GM12891 (cell line): ENCODE results near the gene ZC3H18.

Experiments used
- POLR2A ChIP-seq: IDR thresholded peaks from 2 replicates; pipeline ENCODE4 v1.6.1; 2011; ENCODE audit warnings: low read depth, low read length, control low read depth
- POLR2AphosphoS5 ChIP-seq: IDR thresholded peaks from 2 replicates; pipeline ENCODE4 v1.6.1; 2011; ENCODE audit warnings: low read depth, low read length, control low read depth
- SPI1 ChIP-seq: IDR thresholded peaks from 2 replicates; pipeline ENCODE4 v1.6.1; 2011; ENCODE audit warnings: low read depth, low read length, control low read depth

- TF ChIP-seq POLR2A: no peak
- TF ChIP-seq POLR2AphosphoS5: no peak
- no peak for TF ChIP-seq SPI1
Observed at GRCh38 chr16:88610080-88610479, 39.9 kb downstream of the ZC3H18 start.
